Activated T-cell treated with anti-CD3 and anti-CD28 coated beads for 4 hours (primary cell): ENCODE results near the gene SLC15A3.
"Not testable (repeated sequence)": the region's sequence is repeated elsewhere in the genome, so short reads cannot be mapped to it uniquely, and the experiment has no call there.

Experiments
- DNase-seq: peaks from one replicate; pipeline ENCODE4 v3.0.0-alpha.2; 2020

Gene SLC15A3

DNA sequence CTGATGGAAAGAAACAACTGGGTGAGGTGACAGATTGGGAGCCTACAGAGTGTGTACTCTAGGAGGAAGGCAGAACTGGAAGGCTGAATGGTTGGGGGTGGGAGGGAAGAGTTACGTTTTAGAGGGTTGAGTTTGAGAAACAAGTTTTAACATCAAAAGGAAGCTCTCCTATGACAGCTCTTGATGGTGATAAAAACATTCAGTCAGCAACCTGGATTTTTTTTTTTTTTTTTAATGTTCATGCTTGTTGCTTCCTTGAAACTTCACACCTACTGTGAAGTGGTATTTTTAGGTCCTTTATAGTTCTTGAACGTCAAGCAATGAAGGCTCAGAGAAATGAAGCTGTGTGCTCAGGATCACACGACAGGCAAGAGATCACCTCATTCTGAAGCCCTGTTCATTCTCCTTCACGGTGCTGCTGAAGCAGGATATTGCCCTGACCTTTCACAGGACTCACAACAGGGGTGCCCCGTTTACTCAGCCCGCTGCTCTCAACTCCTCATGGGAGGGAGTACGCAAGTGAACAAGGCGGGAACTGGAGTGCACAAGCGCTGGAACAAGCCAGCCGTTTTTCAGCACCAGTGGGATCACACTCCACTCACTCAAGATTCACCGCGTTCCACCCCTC is 39.6 kb downstream of the SLC15A3 start:
- no peak for DNase-seq

DNA sequence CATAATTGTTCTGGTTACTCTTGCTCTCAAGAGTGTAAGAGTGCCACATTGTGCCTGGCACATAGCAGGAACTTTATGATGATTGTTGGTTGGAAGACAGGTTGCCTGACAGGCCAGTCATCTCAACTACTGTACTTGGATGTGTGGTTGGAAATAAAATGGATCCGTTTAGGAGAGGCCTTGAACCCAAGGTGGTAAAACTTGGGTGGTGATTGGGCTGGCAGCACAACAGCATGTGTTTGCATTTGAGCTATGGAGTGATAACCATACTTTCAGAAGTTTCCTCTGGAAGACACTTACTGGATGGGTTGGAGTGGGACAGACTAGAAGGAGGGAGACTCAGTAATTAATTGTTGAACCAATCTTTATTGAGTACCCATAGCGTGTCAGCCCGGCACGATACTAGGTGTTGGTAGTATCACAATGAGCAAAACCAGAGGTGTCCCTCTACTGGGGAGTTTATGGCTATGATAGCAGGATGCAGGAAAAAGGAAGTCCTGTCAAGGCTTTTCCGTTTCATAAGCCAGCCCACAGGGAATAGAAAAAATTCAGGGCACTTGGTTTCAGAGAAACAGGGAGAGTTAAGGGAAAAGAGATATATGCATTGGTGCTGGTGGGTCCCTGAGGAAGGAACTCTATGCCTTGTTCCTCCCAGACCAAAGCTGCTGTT is 41.1 kb downstream of the SLC15A3 start:
- DNase-seq, result no peak

DNA sequence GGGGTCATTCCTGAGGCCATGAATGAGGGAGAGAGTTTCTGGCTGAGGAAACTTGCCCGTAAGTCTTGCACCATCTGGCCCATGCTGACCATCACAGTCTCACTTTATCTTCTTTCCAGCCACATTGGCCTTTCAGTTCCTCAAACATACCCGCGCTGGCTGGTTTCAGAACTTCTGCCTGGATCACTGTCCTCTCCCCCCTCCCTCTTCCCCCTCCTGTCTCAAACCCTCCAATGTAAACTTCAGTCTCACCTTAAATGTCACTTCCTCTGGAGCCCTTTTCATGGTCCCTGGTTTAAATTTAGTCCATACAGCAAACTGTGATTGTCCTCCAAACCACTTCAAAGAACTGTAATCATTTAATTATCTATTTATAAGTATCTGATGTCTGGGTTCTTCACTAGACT is 41.7 kb downstream of the SLC15A3 start:
- no peak for DNase-seq

DNA sequence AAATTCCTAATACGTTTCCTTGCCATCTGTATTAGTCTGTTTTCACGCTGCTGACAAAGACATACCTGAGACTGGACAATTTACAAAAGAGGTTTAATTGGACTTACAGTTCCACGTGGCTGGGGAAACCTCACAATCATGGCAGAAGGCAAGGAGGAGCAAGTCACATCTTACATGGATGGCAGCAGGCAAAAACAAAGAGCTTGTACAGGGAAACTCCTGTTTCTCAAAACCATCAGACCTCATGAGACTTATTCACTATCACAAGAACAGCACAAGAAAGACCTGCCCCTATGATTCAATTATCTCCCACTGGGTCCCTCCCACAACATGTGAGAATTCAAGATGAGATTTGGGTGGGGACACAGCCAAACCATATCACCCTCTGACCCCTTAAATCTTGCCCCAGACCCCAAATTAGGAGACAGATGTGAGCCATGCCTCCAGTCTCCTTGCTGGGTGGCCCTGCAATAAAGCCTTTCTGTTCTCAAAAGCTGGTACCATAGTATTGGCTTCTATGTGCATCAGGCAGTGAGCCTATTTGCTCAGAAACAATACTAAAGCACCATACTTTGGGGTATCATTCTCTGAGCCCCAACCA is 42.2 kb downstream of the SLC15A3 start:
- not testable (repeated sequence) for DNase-seq

DNA sequence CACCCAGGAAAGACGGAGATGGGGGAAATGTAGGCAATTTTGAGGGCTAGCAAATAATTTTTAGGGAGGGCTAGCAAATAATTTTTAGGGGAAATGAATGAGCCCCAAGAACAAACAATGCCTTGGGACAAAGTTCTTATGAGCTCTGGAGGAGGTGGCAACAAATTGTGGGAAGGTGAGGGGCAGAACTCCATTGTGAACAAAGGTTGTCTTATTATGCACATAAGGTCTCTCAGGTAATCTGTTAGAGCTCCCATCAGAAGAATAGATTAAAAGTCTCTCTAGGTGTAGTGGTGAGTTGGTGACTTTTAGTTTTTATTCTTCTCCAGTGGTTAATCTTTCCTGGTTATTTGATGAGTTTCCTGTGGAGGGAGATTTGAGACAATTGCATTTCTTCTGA is 43.2 kb downstream of the SLC15A3 start:
- DNase-seq, result no peak

DNA sequence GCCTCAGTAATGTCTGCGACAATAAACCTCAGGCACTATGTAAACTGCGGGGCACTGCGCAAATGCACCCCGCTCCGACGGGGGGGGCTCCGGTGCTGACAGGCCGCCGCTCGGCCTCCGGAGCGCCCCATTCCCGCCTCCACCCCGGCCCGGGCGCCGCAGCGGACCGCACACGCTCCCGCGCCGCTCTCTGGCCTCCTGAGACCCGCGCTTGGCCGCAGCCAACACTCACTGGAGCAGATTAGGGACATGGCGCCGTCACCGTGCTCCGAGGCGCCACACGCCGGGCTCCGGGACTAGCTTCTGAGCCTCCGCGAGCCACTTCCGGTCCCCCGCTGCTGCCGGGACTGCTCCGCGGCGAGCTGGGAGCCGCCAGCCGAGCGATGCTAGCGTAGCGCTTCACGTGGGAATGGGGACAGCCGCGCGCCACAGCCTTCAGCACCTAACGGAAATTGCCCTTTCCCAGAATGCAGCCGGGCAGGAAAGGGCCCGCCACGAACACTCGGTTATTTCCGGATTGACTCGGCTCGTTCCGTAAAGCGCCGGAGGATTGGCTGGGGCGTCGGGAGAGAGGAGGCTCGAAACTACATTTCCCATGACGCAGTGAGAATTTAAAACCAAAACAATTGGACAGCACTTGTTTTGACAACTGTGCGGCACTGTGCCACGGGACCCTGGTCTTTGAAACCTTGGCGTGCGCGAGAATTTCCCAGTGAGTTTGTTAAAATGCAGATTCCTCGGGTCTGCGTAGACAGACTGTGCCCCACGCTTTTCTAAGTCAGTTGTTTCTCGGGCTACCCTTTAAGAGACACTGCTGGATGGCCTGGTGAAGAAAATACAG is 45.6 kb downstream of the SLC15A3 start, which contains the start of gene PRPF19:
PRPF19 (minus strand) TSS at position 454 of the 841 bp plus-strand sequence; CDS start at position 251, 203 bp downstream.
- peak; percentile 97 for DNase-seq

DNA sequence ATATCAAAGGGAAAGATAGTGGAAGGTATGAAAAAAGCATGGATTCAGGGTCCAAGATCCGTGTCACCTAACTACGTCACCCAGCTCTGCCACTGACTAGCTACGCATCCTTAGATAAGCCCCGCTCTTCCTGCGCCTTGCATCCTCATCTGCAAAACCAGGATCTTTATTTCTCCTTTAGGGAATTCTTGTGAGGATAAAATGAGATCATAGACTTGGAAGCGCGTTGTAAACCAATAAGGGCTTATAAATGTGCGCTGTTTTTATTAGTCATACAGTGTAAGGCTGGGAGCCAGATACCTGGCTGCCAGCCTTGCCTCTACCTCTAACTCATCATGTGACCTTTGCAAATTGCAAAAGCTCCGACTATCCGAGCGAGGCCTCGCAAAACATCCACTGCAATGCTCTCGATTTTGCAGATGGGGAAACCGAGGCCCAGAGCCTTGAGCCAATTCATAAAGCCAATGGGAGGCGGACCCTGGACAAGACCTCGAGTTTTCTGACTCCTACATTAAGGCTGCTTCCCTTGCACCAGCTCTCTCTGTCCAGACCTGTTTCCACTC is 46.3 kb downstream of the SLC15A3 start:
- no peak for DNase-seq

DNA sequence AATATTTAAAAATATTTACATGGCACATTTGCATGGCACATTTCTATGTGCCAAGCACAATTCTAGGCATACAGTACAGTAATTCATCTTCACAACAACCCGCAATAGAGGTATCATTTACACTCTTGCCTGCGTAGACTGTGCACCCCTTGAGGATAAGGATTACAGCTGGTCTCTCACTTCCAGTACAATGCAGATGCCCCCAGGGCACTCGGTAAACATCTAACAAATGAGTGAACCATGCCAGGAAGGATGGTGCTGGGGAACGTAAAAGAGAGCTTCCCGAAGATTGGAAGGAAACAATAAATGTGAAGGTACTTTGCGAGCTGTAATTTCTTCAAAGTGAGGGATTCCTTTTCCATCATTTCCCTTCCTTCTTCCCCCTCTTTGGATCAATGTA is 46.9 kb downstream of the SLC15A3 start:
- no peak for DNase-seq

DNA sequence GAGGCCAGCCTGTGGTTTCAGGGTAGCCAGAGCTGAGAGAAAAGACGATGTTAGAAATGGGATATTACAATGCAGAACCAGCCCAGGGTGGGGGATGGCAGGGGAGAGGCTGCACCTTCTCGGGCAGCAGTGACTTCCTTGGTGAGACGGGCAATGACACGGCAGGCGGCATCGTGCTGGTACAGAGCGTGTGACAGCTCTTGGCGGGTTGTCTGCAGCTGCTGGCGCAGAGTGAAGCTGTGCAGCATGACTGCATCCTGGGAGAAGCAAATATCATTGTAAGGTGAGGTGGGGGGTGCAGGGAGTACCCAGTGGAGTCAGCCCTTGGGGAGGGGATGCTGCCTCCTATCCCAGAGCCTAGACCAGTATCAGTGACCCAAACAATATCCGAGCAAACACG is 49.4 kb downstream of the SLC15A3 start:
- no peak for DNase-seq

DNA sequence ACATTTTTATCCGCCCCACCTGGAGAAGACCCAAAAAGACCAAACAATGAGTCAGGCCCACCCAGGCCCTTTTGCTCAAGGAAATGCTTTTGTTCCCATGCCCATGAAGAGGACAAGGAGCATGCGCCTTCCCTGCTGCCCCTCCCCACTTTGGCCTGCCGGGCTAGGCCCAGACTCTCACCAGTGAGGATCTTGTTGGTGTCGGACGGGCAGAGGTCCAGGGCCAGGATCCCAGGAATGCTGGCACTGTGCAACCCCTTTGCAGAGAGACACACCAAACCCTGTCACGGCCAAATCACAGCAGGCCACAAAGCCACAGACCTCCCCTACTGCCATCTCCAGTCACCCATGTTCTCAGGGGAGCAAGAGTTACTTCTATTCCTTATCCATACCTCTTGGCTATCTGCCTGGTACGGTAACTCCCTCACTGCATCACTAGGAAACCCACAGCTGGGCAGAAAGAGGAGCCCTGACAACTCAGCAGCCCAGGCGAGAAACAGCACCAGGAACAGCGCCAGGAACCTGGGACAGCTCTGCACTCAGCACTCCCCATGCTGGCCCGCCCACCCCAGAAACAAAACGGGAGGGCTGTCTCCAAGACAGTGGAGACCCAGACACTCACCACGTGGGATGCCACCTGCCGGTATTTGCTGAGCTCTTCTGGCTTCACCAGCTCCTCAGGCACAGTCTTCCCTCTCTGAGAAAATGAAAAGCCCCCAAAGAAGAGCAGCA is 51.1 kb downstream of the SLC15A3 start:
- DNase-seq, result no peak

DNA sequence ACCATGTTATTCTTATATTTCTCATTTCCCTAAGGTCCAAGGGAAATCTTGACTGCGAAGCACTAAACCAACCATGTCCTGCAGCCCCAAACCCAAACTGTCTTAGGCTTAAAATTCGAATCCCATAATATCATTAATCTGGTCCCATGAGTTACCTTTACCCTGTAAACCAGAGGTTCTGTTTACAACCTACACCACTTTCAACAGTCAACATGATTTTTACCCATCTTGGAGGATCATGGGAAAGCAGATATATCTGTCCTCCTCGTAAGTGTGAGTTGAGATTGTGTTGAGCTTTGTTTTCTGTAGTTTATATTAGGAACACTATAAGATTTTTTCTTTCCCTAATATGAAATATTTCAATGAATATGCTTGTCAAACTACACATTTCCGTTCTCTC is 52.0 kb downstream of the SLC15A3 start:
- DNase-seq, result no peak

DNA sequence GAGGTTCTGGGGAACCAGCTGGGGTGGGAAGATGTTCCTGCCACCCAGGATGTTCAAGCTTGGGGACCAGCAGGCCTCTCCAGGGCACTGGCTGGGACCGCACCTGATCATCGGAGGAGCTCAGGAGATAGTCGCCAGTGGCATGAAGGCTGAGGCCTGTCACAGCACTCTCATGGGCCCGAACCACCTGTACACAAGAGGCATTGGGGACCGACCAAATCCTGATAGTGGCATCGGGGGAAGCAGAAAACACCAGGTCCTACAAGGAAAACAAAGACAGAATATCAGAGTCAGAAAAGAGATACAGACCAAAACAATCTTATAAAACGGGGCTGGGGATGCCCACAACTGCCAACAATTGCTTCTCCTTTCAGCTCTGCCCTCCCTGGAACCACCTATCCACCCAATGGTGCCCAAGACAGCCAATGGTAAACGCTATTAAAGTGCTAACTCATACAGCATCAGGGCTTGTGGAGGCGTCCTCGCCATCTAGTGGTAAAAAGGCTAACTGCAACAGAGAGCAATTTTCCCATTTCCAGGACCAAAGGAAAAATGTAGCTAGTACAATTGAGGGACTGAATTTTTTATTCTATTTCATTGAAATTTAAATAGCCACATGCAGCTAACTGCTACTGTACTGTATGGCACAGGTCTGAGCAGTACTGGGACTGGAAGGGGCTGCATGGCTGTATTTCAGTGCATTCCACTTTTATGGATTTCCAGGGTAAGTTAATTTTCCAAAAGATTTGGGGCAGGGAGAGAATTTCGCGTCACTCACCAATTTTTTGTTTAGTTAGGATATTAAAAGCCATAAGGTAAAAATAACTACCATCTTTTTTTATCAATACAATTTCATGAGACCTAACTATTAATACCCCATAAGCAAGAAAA is 52.7 kb downstream of the SLC15A3 start:
- DNase-seq, result no peak

DNA sequence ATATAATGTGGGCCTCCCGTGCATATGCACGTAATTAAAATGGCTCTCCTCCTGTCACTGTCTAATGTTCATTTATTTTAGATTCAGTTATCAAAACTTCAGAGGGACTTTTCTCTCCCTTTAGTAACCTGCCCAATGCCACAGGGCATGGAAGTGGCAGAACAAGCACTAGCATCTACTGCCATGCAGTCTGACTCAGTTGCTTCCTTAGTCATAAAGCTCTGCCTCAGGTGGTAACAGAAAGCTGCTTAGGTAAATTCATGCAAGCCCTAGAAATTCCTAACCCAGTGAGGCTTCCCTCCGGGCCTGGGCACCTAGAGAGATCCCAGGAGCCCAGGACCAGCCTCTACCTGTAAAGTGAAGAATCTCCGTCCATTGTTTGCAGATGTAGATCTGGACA is 54.5 kb downstream of the SLC15A3 start:
- no peak for DNase-seq

DNA sequence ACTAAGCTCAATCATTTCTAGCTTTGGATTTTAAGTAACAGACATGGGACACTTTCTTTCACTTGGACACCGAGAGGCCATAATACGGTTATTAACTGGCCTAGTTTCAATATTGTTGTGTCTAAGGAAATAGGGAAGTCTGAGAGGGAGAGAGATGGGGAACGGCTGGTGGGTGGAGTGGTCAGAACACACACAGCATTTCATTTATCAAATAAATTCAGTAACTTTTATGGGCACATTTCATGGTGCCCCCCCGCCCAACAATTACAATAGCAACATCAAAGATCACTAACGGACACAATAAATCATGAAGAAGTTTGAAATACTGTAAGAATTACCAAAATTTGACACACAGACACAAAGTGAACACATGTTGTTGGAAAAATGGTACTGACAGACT is 56.3 kb downstream of the SLC15A3 start:
- no peak for DNase-seq

DNA sequence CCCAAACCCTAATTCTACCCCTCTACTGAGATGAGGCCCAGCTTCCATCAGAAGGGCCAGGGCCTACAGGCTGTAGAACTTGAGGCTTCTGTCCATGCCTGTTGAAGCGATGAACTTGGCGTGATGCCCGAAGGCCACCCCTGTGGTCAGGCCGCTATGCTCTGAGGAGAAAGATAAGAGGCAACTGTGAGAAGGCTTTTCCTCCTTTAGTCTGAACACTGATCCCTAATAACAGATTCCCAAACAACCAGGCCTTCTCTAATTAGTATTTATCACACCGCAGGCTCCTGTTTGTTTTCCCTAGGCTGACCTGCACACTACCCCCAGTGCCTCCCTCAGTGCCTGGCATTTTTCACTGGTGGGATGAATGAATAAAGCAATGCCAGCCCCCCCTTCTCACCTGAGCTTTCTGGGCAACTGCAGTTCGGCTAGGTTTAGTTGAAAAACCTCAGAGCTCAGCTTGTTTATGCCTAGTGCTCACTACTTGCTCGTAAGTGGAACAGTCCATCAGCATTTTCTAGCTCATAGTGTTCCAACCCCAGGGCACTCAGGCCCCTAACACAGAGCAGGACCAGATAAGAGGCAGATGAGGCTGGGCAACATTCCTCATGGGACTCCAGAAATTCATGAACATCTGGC is 60.8 kb downstream of the SLC15A3 start:
- DNase-seq, result no peak

DNA sequence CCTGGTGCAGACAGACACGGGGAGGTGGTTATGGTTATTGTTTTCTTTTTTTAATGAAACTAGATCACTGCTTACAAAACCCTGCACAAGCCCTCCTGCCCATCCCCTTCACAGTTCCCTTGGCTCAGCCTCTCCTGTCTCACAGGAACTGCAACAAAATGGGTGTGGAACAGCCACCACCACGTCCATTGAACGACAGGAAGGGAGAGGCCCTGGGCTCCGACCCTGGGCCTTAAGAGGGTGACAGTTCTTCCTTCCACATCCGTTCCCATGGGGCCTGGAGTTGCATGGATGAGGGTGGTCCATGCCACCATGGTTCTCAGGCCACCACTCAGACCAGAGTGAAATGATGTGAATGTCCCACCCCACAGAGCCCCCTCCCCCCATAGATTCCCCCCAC is 61.3 kb downstream of the SLC15A3 start:
- no peak for DNase-seq

DNA sequence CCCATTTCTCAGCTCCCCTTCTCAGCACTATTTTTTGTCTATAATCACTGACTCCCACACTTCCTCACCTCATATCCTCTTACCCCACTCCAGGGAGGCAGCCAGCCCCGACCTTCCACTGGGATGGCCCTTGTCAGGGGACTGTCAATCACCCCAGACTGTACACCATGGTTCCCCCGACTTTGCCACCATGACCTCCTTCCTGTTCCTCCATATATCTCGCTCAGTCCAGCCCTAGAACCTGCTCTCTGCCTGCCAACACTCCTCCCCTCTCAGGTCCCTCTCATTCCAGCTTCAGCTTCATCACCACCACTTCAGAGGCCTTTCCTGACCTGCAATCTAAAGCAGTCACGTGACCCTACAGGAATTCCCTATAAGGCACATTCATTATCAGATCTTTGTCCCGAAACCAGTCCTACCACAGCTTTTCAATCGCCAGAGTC is 62.1 kb downstream of the SLC15A3 start:
- DNase-seq, result no peak

DNA sequence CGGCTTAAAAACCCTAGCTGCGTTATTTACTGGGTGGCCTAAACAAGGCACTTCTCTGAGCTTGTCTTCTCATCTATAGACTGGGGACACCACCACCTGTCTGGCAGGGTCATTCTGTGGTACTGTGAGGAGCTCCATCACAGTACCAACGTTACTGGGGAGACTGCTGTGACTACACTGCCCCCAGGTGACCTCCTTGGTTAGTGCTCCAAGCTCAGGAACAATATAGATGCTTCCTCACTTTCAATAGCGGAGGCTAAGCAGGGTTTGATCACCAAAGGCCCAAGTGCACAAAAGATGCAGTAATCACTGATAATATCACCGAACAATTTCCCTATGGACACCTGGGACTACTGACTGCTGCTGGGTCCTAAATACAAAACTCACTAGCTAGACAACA is 64.4 kb downstream of the SLC15A3 start:
- DNase-seq, result peak; percentile 30
